Measurements from ENCODE around the gene METTL25B. TPM values are rescaled to one million over a fixed set of nuclear protein-coding genes. Genes with fewer than 3 reads are reported as not detected.

The METTL25B gene
- total and polyA plus RNA-seq, 2 of the 13 experiments (the other 11 are each of a cell fraction or from before 2014, with no cell fraction given), result 11.9 to 24.0 TPM

- TF ChIP-seq KLF15 (CRISPR knock-in tag; IDR thresholded peaks at IDR 0.05; ENCODE audit: borderline replicate concordance), result no peak
- TF ChIP-seq, protein P1, sequence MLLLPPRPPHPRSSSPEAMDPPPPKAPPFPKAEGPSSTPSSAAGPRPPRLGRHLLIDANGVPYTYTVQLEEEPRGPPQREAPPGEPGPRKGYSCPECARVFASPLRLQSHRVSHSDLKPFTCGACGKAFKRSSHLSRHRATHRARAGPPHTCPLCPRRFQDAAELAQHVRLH (CRISPR knock-in tag; IDR thresholded peaks at IDR 0.05; ENCODE audit: borderline replicate concordance, low read depth), result peak; percentile 10; the same call in 1 of the 2 replicates
- TF ChIP-seq, protein P2, sequence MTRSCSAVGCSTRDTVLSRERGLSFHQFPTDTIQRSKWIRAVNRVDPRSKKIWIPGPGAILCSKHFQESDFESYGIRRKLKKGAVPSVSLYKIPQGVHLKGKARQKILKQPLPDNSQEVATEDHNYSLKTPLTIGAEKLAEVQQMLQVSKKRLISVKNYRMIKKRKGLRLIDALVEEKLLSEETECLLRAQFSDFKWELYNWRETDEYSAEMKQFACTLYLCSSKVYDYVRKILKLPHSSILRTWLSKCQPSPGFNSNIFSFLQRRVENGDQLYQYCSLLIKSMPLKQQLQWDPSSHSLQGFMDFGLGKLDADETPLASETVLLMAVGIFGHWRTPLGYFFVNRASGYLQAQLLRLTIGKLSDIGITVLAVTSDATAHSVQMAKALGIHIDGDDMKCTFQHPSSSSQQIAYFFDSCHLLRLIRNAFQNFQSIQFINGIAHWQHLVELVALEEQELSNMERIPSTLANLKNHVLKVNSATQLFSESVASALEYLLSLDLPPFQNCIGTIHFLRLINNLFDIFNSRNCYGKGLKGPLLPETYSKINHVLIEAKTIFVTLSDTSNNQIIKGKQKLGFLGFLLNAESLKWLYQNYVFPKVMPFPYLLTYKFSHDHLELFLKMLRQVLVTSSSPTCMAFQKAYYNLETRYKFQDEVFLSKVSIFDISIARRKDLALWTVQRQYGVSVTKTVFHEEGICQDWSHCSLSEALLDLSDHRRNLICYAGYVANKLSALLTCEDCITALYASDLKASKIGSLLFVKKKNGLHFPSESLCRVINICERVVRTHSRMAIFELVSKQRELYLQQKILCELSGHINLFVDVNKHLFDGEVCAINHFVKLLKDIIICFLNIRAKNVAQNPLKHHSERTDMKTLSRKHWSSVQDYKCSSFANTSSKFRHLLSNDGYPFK (CRISPR knock-in tag; IDR thresholded peaks at IDR 0.05; ENCODE audit: borderline replicate concordance), result peak; percentile 93; the same call in 1 of the 2 replicates
- TF ChIP-seq NCOA5 (CRISPR knock-in tag; IDR thresholded peaks at IDR 0.05), result no peak
- peak; percentile 83 for TF ChIP-seq PHF5A (CRISPR knock-in tag; IDR thresholded peaks at IDR 0.05; ENCODE audit: low read depth, unreplicated experiment)
- TF ChIP-seq, protein P3, sequence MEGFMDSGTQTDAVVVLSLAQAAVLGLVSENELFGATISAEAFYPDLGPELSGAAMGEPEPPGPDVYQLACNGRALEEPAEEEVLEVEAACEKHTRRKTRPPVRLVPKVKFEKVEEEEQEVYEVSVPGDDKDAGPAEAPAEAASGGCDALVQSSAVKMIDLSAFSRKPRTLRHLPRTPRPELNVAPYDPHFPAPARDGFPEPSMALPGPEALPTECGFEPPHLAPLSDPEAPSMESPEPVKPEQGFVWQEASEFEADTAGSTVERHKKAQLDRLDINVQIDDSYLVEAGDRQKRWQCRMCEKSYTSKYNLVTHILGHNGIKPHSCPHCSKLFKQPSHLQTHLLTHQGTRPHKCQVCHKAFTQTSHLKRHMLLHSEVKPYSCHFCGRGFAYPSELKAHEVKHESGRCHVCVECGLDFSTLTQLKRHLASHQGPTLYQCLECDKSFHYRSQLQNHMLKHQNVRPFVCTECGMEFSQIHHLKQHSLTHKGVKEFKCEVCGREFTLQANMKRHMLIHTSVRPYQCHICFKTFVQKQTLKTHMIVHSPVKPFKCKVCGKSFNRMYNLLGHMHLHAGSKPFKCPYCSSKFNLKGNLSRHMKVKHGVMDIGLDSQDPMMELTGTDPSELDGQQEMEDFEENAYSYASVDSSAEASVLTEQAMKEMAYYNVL (CRISPR knock-in tag; IDR thresholded peaks at IDR 0.05; ENCODE audit: borderline replicate concordance), result no peak
- peak; percentile 76; the same call in 1 of the 2 replicates for TF ChIP-seq MIER3 (CRISPR knock-in tag; IDR thresholded peaks at IDR 0.05; ENCODE audit: borderline replicate concordance)
- peak; percentile 61; the same call in 1 of the 2 replicates for TF ChIP-seq FOXA3 (CRISPR knock-in tag; IDR thresholded peaks at IDR 0.05)
- no peak for TF ChIP-seq ZNF660 (CRISPR knock-in tag; IDR thresholded peaks at IDR 0.05; ENCODE audit: borderline replicate concordance, low read depth)
- TF ChIP-seq SNAPC2 (CRISPR knock-in tag; IDR thresholded peaks at IDR 0.05), result peak; percentile 83; the same call in 1 of the 2 replicates
- peak; percentile 94; the same call in 1 of the 2 replicates for TF ChIP-seq KDM5B (CRISPR knock-in tag; IDR thresholded peaks at IDR 0.05; ENCODE audit: borderline replicate concordance)
- TF ChIP-seq, protein P4, sequence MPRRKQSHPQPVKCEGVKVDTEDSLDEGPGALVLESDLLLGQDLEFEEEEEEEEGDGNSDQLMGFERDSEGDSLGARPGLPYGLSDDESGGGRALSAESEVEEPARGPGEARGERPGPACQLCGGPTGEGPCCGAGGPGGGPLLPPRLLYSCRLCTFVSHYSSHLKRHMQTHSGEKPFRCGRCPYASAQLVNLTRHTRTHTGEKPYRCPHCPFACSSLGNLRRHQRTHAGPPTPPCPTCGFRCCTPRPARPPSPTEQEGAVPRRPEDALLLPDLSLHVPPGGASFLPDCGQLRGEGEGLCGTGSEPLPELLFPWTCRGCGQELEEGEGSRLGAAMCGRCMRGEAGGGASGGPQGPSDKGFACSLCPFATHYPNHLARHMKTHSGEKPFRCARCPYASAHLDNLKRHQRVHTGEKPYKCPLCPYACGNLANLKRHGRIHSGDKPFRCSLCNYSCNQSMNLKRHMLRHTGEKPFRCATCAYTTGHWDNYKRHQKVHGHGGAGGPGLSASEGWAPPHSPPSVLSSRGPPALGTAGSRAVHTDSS (CRISPR knock-in tag; conservative IDR thresholded peaks at IDR 0.05), result 0 out of 2 replicates have a peak, but pooled peaks have one; percentile 23
- TF ChIP-seq, protein P5, sequence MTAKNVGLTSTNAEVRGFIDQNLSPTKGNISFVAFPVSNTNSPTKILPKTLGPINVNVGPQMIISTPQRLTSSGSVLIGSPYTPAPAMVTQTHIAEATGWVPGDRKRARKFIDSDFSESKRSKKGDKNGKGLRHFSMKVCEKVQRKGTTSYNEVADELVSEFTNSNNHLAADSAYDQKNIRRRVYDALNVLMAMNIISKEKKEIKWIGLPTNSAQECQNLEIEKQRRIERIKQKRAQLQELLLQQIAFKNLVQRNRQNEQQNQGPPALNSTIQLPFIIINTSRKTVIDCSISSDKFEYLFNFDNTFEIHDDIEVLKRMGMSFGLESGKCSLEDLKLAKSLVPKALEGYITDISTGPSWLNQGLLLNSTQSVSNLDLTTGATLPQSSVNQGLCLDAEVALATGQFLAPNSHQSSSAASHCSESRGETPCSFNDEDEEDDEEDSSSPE (CRISPR knock-in tag; IDR thresholded peaks at IDR 0.05), result peak; percentile 80
- peak; percentile 72 for TF ChIP-seq ZBTB2 (CRISPR knock-in tag; IDR thresholded peaks at IDR 0.05; ENCODE audit: low read depth)
- TF ChIP-seq ZNF768 (CRISPR knock-in tag; IDR thresholded peaks at IDR 0.05), result no peak; the same call in 1 of the 2 replicates
- TF ChIP-seq NR2C2 (CRISPR knock-in tag; IDR thresholded peaks at IDR 0.05; ENCODE audit: borderline replicate concordance), result peak; percentile 95
- TF ChIP-seq KLF16 (CRISPR knock-in tag; IDR thresholded peaks at IDR 0.05), result peak; percentile 87 to 95; a peak in 2 of 4 replicates
- no peak; the same call in 1 of the 2 replicates for TF ChIP-seq ZNF615 (CRISPR knock-in tag; IDR thresholded peaks at IDR 0.05; ENCODE audit: borderline replicate concordance)
These were observed 12.6 kb downstream of the METTL25B start, which contains the start of gene MRPL24 (continued) for GRCh38 chr1:156740741-156741480.

Measured in HepG2 (cell line).